ENCODE data around the gene BYSL. TPM values are rescaled to one million over a fixed set of nuclear protein-coding genes. Genes with fewer than 3 reads are reported as not detected.

Gene BYSL
- total RNA-seq, 4 donors from 2014 or later, result 2.8 to 6.1 (median 4.2) TPM

DNA sequence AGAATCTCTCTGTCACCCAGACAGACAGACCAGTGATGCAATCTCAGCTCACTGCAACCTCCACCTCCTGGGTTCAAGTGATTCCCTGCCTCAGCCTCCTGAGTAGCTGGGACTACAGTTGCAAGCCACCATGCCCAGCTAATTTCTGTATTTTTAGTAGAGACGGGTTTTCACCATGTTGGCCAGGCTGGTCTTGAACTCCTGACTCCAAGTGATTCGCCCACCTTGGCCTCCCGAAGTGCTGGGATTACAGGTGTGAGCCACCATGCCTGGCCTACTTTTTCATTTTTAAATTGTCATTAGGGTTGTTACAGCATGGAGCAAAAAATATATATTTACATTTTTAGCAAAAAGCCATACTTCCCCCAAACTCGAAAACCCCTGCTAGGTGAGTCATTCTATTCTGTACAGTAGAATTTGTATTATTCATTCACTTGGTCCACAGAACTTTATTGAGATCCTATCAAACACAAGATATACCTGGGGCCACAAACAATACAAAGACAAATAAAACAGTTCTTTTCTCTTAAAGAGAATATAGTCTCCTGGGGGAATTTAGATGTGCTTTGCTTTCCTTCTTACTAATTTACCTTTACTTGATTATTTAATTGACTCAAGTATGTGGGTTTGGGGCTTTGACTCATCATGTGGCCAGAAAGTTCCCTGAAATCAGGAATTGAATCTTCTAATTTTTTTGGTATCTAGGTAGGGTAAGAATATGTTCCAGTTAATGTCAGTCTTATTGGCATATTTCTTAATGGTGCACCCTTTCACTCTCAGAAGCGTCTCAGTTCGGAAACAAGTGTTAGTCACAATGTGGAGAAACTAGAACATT is 36.9 kb downstream of the BYSL start:
- Histone ChIP-seq H3K27me3 (no peaks in the 10 kb centered on the region), H3K4me1 (no peaks in the 10 kb centered on the region), H3K9me3 (no peaks in the 10 kb centered on the region), H3K36me3 (no peaks in the 10 kb centered on the region), H3K27ac (no peak overlapping the region), H3K4me3 (replicated peaks in 1 of 3) (no peak overlapping the region)
- DNase-seq, result no peak
- TF ChIP-seq POLR2A (IDR thresholded peaks at IDR 0.05), result no peak
- TF ChIP-seq, protein P1, sequence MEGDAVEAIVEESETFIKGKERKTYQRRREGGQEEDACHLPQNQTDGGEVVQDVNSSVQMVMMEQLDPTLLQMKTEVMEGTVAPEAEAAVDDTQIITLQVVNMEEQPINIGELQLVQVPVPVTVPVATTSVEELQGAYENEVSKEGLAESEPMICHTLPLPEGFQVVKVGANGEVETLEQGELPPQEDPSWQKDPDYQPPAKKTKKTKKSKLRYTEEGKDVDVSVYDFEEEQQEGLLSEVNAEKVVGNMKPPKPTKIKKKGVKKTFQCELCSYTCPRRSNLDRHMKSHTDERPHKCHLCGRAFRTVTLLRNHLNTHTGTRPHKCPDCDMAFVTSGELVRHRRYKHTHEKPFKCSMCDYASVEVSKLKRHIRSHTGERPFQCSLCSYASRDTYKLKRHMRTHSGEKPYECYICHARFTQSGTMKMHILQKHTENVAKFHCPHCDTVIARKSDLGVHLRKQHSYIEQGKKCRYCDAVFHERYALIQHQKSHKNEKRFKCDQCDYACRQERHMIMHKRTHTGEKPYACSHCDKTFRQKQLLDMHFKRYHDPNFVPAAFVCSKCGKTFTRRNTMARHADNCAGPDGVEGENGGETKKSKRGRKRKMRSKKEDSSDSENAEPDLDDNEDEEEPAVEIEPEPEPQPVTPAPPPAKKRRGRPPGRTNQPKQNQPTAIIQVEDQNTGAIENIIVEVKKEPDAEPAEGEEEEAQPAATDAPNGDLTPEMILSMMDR (IDR thresholded peaks at IDR 0.05), result no peak
- intact Hi-C loops (cut with DNase I), result no loop called here
- 96 to 97% methylated on average over 6 of the region's 6 CpGs for WGBS, 2 donors

DNA sequence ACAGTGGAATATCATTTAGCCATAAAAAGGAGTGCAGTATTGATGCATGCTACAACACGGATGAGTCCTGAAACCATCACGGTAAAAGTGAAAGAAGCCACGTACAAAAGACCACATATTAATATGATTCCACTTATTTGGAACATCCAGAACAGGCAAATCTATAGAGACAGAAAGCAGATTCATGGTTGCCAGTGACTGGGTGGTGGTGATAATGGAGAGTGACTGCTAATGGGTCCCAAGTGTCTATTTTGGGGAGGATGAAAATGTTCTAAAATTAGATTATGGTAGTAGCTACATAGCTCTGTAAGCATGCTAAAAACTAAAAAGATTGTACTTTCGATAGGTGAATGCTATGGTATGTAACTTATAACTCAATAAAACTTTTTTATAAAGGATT is 38.7 kb downstream of the BYSL start:
- Histone ChIP-seq H3K36me3 (no peaks in the 10 kb centered on the region), H3K4me1 (no peaks in the 10 kb centered on the region), H3K27me3 (no peaks in the 10 kb centered on the region), H3K27ac (no peak overlapping the region), H3K4me3 (replicated peaks in 1 of 3) (no peak overlapping the region), H3K9me3 (no peaks in the 10 kb centered on the region)
- TF ChIP-seq POLR2A (IDR thresholded peaks at IDR 0.05), result no peak
- TF ChIP-seq, protein P1 (IDR thresholded peaks at IDR 0.05), result no peak
- no peak for DNase-seq
- WGBS, 2 donors, result 94% methylated on average over 4 of the region's 4 CpGs
- intact Hi-C loops (cut with DNase I), result no loop called here

DNA sequence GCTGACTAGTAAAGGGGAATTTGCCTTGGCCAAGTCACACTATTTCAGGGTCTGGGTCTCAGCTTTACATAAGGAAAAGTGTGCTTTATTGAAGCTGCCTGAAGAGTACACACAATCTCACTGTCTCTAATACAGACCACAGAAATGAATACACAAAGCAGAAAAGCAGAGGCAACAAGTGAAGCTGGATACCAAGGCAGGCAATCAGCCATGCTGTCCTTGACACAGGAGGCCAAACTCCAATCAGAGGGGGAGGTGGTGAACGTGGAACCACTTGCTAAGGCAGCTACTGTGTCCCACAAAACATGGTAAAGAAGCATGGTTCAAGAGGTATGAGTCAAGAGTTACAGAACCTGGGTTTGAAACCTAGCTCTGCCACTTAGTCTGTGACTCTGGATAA is 42.1 kb downstream of the BYSL start:
- DNase-seq, result no peak
- no peak overlapping the region for H3K4me3 ChIP-seq (replicated peaks in 1 of 3)
- intact Hi-C loops (cut with DNase I), result no loop called here
- no peaks in the 10 kb centered on the region for H3K9me3 ChIP-seq
- H3K27me3 ChIP-seq, result no peaks in the 10 kb centered on the region
- no peaks in the 10 kb centered on the region for H3K36me3 ChIP-seq
- H3K4me1 ChIP-seq, result no peaks in the 10 kb centered on the region
- WGBS, 2 donors, result 17 to 50% methylated on average over 1 of the region's 1 CpG
- TF ChIP-seq, protein P1 (IDR thresholded peaks at IDR 0.05), result no peak
- no peak for TF ChIP-seq POLR2A (IDR thresholded peaks at IDR 0.05)
- H3K27ac ChIP-seq, result no peak overlapping the region

DNA sequence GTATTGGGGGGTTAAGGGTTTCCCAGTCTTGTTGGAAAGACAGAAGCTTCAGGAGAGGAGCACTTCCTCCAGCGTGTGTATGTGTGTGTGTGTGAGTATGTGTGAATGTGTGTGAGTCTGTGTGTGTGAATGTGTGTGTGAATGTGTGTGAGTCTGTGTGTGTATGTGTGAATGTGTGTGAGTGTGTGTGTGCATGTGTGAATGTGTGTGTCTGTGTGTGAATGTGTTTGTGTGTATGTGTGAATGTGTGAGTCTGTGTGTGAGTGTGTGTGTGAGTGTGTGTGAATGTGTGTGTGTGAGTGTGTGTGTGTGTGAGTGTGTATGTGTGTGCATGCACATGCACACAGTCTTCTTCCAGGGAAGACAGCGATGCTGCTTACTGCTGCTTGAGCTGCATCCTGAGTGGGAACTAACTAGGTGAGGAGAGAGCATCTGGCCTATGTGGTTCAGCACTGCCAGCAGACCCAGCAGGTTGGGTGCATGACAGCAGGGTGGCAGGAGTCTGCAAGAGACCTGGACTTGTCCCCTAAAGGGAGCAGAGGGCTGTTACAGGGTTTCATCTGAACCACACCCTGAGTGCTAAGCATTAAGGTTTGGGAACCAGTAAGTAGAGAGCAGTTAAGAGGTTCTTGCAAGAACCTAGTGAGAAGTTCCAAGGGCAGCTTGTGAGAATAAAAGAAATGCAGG is 43.0 kb downstream of the BYSL start:
- H3K4me1 ChIP-seq, result no peaks in the 10 kb centered on the region
- H3K4me3 ChIP-seq (replicated peaks in 1 of 3), result no peak overlapping the region
- H3K27ac ChIP-seq, result no peak overlapping the region
- no peaks in the 10 kb centered on the region for H3K27me3 ChIP-seq
- WGBS, 2 donors, result 89 to 90% methylated on average over 2 of the region's 2 CpGs
- intact Hi-C loops (cut with DNase I), result no loop called here
- no peak for DNase-seq
- no peaks in the 10 kb centered on the region for H3K9me3 ChIP-seq
- no peaks in the 10 kb centered on the region for H3K36me3 ChIP-seq
- TF ChIP-seq, protein P1 (IDR thresholded peaks at IDR 0.05), result no peak
- TF ChIP-seq POLR2A (IDR thresholded peaks at IDR 0.05), result no peak

Measured in thyroid gland (tissue), 4 donors.